GM19035 (cell line): ENCODE results near the gene NDP.

Experiments used
- ATAC-seq: cut with Tn5 transposase; IDR thresholded peaks from one replicate; pipeline ENCODE4 v1.9.1; 2021; ENCODE audit not compliant: unreplicated experiment

NDP gene

GRCh38 chrX:43973249-43974099, at the start of gene NDP:
TSS of gene NDP (minus strand) at chrX:43973390. CDS start at chrX:43958645, 14,745 bp downstream.
- no peak for ATAC-seq

GRCh38 chrX:44022964-44023363, 49.8 kb upstream of the NDP start:
- ATAC-seq = no peak

GRCh38 chrX:44020693-44021092, 47.5 kb upstream of the NDP start:
- no peak for ATAC-seq

- ATAC-seq = no peak
These were observed 46.7 kb upstream of the NDP start for GRCh38 chrX:44019911-44020310.

- ATAC-seq = no peak
These were observed 44.5 kb upstream of the NDP start for GRCh38 chrX:44017676-44018075.

- ATAC-seq = no peak
These were observed 43.7 kb upstream of the NDP start for GRCh38 chrX:44016906-44017305.

GRCh38 chrX:44012484-44013096, 39.4 kb upstream of the NDP start:
- ATAC-seq = no peak

GRCh38 chrX:44011506-44011905, 38.3 kb upstream of the NDP start:
- no peak for ATAC-seq

- no peak for ATAC-seq
These were observed 37.4 kb upstream of the NDP start for GRCh38 chrX:44010626-44011025.

GRCh38 chrX:44006081-44006480, 32.9 kb upstream of the NDP start:
- ATAC-seq = no peak

GRCh38 chrX:44003975-44004374, 30.8 kb upstream of the NDP start:
- no peak for ATAC-seq

- no peak for ATAC-seq
These were observed 29.4 kb upstream of the NDP start for GRCh38 chrX:44002567-44002966.

GRCh38 chrX:43998374-43998773, 25.2 kb upstream of the NDP start:
- ATAC-seq = no peak

GRCh38 chrX:43996491-43996890, 23.3 kb upstream of the NDP start:
- no peak for ATAC-seq

GRCh38 chrX:43986083-43986482, 12.9 kb upstream of the NDP start:
- ATAC-seq = no peak

GRCh38 chrX:43985511-43985910, 12.3 kb upstream of the NDP start:
- no peak for ATAC-seq

GRCh38 chrX:43978226-43978625, 5.0 kb upstream of the NDP start:
- ATAC-seq = no peak

GRCh38 chrX:43976205-43976604, 3.0 kb upstream of the NDP start:
- no peak for ATAC-seq

GRCh38 chrX:43975796-43976195, 2.6 kb upstream of the NDP start:
- no peak for ATAC-seq

- no peak for ATAC-seq
These were observed 1.7 kb upstream of the NDP start for GRCh38 chrX:43974741-43975465.

- no peak for ATAC-seq
These were observed 898 bp upstream of the NDP start for GRCh38 chrX:43974100-43974475.
